Measurements from ENCODE around the gene NLRP5.

The NLRP5 gene

GRCh38 chr19:56076498-56076897, 89.9 kb downstream of the NLRP5 start:
- peak in 1 of 2 experiments; percentile 57 for DNase-seq (ENCODE audit: low read depth in 1 of 2, low spot score in 1 of 2)
- TF ChIP-seq SPI1 (IDR thresholded peaks at IDR 0.05; ENCODE audit: borderline replicate concordance, low read depth) (peak; percentile 83), POLR2AphosphoS5 (IDR thresholded peaks at IDR 0.05; ENCODE audit: low read depth) (no peak), GABPA (IDR thresholded peaks at IDR 0.05; ENCODE audit: low read depth) (no peak), REST (IDR thresholded peaks at IDR 0.05; ENCODE audit: insufficient replicate concordance, low read depth) (no peak), CTCF (IDR thresholded peaks at IDR 0.05; ENCODE audit: insufficient read depth, low read length) (peak; percentile 72)

GRCh38 chr19:56079609-56080008, 93.0 kb downstream of the NLRP5 start:
- H3K27me3 ChIP-seq (ENCODE audit: insufficient read depth, poor library complexity, severe bottlenecking): no peaks in the 10 kb centered on the region
- no peak for TF ChIP-seq SPI1 (IDR thresholded peaks at IDR 0.05; ENCODE audit: borderline replicate concordance, low read depth)
- TF ChIP-seq CTCF (IDR thresholded peaks at IDR 0.05; ENCODE audit: insufficient read depth, low read length): no peak
- TF ChIP-seq GABPA (IDR thresholded peaks at IDR 0.05; ENCODE audit: low read depth): no peak
- TF ChIP-seq REST (IDR thresholded peaks at IDR 0.05; ENCODE audit: insufficient replicate concordance, low read depth): no peak
- TF ChIP-seq POLR2AphosphoS5 (IDR thresholded peaks at IDR 0.05; ENCODE audit: low read depth): no peak
- no peak overlapping the region for H3K27ac ChIP-seq (replicated peaks)
- DNase-seq (ENCODE audit: low read depth in 1 of 2, low spot score in 1 of 2): no peak
- no peak overlapping the region for H3K4me3 ChIP-seq (replicated peaks; ENCODE audit: insufficient read depth, low read length)

More at GRCh38 chr19:56076498-56076897, 89.9 kb downstream of the NLRP5 start:
- H3K27me3 ChIP-seq (ENCODE audit: insufficient read depth, poor library complexity, severe bottlenecking): no peaks in the 10 kb centered on the region
- no peak overlapping the region for H3K27ac ChIP-seq (replicated peaks)
- H3K4me3 ChIP-seq (replicated peaks; ENCODE audit: insufficient read depth, low read length): no peak overlapping the region

GRCh38 chr19:56080669-56081401, 94.3 kb downstream of the NLRP5 start:
- H3K27me3 ChIP-seq (ENCODE audit: insufficient read depth, poor library complexity, severe bottlenecking): no peaks in the 10 kb centered on the region
- H3K27ac ChIP-seq (replicated peaks): no peak overlapping the region
- no peak for TF ChIP-seq CTCF (IDR thresholded peaks at IDR 0.05; ENCODE audit: insufficient read depth, low read length)
- no peak for TF ChIP-seq REST (IDR thresholded peaks at IDR 0.05; ENCODE audit: insufficient replicate concordance, low read depth)
- TF ChIP-seq SPI1 (IDR thresholded peaks at IDR 0.05; ENCODE audit: borderline replicate concordance, low read depth): no peak
- no peak; the same call in 1 of the 2 replicates for TF ChIP-seq POLR2AphosphoS5 (IDR thresholded peaks at IDR 0.05; ENCODE audit: low read depth)
- TF ChIP-seq GABPA (IDR thresholded peaks at IDR 0.05; ENCODE audit: low read depth): no peak
- peak overlapping the region; percentile 20 for H3K4me3 ChIP-seq (replicated peaks; ENCODE audit: insufficient read depth, low read length)
- DNase-seq (ENCODE audit: low read depth in 1 of 2, low spot score in 1 of 2): peak; percentile 57 to 85
